Measurements from ENCODE around the gene SERTM1. TPM values are rescaled to one million over a fixed set of nuclear protein-coding genes. Genes with fewer than 3 reads are reported as not detected.

SERTM1 gene
- total RNA-seq, 1 experiment from 2014 or later: 0.45 TPM

DNA sequence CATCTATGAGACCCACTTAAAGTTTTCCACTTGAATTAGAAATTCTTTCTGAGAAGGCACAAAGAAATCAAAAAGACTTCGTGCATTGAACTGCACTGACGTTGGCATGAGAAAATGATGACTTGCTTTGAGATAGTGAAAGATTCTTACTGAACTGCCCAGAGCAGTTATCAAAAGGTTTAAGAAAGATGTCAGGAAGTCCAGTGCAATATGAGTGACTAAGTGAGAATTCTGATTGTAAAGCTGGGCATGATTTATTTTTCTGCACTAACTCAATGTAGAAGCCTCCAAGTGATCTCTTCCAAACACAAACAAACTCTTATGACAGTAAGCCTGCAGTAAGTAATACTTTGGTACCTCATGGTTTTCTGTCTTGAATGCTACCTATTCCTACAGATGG, 52.1 kb downstream of the SERTM1 start:
- no peaks in the 10 kb centered on the region for H3K27me3 ChIP-seq (ENCODE audit: control insufficient read depth, insufficient read depth, low read length)
- DNase-seq: no peak
- H3K36me3 ChIP-seq (replicated peaks; ENCODE audit: control insufficient read depth, insufficient read depth, low read length): no peaks in the 10 kb centered on the region
- H3K4me3 ChIP-seq (ENCODE audit: insufficient read depth, low read depth, low read length): no peak overlapping the region

DNA sequence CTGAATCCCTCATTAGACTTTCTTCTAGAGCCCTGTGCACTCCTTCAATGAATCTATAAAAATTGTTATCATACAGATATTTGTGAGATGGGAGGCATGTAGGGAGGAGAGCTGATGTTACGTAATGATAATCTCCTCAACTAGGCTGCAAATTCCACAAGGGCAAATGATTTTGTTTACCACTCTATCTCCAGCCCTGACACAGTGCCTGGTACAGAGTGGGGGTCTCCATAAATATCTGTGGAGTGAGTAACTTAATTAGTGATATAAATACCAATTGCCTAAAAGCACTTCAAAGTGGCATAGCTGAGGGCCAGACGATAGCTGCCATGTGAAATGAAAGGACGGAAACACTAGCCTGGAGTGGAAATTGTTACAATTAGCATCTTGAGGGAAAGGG, 54.2 kb downstream of the SERTM1 start:
- no peak for DNase-seq
- Histone ChIP-seq H3K27me3 (ENCODE audit: control insufficient read depth, insufficient read depth, low read length) (no peaks in the 10 kb centered on the region), H3K4me3 (ENCODE audit: insufficient read depth, low read depth, low read length) (no peak overlapping the region), H3K36me3 (replicated peaks; ENCODE audit: control insufficient read depth, insufficient read depth, low read length) (no peaks in the 10 kb centered on the region)

DNA sequence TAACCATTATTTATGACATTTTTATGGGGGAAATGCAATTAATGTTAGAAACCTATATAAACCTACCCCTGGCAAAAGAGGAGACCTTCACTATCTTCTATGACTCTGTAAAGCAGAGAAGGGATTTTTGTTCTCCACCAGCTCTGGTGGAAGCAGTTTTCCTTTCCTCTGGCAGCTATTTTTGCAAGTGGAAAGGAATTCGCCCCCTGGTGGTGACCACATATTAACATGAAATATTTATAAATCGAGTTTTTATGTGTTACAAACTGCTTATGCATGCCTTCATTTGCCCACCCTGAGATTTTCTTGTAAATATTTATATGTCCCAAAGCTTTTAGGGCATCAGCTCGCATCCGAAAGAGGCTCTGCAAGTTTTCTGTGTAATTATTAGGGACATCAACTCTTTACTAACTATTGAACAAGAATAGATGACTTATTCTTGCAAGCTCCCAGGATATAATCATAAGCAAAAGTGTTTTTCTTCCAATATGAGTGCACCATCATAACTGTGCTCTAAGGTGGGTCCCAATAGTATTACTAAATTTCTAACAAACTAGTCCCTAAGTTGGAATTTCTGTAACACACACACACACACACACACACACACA, 62.4 kb downstream of the SERTM1 start:
- Histone ChIP-seq H3K27me3 (ENCODE audit: control insufficient read depth, insufficient read depth, low read length) (no peaks in the 10 kb centered on the region), H3K4me3 (ENCODE audit: insufficient read depth, low read depth, low read length) (no peak overlapping the region), H3K36me3 (replicated peaks; ENCODE audit: control insufficient read depth, insufficient read depth, low read length) (no peaks in the 10 kb centered on the region)
- DNase-seq: peak; percentile 38

DNA sequence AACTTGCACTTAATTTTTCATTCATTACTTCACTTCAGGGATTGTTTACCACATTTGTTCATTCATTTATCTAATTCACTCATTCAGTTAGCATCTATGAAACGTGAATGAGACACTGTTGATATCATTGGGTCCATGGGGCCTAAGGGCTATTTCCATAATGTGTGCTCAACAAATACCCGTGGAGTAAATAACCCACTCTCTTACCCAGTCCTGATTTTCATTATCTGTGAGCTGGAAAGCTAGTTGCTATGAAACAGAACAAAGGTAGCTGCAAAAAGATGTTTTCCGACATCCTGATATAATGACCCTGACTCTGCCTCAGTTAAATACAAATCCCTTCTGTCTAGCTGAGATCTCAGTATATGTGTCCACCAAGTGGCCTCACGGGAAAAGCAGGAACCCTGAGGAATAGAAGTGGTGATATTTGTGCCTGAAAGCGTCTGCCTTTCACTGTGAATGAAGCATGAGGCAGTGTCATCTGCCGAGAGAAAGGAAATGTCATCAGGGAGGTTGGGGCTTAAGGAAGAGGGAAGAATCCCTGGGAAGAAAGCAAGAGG, 63.8 kb downstream of the SERTM1 start:
- no peak overlapping the region for H3K4me3 ChIP-seq (ENCODE audit: insufficient read depth, low read depth, low read length)
- H3K36me3 ChIP-seq (replicated peaks; ENCODE audit: control insufficient read depth, insufficient read depth, low read length): no peaks in the 10 kb centered on the region
- no peaks in the 10 kb centered on the region for H3K27me3 ChIP-seq (ENCODE audit: control insufficient read depth, insufficient read depth, low read length)
- no peak for DNase-seq

DNA sequence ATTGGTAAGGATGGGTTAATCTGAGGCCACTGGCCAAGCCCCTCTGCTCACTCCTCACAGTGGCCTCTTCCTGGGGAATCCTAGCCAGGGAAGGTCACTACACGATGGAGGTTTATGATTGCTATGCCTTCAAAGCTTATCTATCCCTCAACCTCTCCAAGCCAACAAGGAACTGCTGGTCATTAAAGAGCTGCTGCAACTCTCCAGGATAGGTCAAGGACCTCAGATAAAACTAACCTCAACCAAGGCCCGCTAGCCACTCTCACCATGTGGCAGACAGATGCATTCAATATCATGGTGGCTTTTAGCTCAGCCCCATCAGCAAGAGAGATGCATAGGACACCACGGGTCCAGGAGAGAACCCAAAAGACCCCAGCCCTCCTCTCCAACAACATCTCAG, 71.6 kb downstream of the SERTM1 start:
- Histone ChIP-seq H3K4me3 (ENCODE audit: insufficient read depth, low read depth, low read length) (no peak overlapping the region), H3K27me3 (ENCODE audit: control insufficient read depth, insufficient read depth, low read length) (no peaks in the 10 kb centered on the region), H3K36me3 (replicated peaks; ENCODE audit: control insufficient read depth, insufficient read depth, low read length) (no peaks in the 10 kb centered on the region)
- DNase-seq: no peak

DNA sequence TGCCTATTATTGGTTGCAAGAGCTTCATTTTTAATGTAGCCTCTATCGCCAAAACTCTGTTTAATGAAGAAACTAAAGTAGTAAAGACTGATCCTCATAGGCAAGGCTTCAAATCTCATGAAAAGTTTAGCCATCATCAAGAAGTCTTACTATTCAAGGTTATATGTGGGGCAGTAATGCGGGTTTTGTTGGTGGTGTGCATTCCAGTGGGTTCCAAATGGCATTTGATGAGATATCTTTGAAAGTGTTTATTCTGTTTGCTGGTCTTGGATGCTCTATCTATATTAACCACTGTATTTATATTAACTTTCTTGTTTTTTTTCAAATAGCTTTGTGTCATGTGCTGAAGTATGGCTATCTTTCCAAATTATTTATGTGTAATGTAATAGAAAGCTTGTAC, 72.2 kb downstream of the SERTM1 start:
- no peaks in the 10 kb centered on the region for H3K36me3 ChIP-seq (replicated peaks; ENCODE audit: control insufficient read depth, insufficient read depth, low read length)
- no peak for DNase-seq

More for the DNA sequence above, 72.2 kb downstream of the SERTM1 start:
- Histone ChIP-seq H3K4me3 (ENCODE audit: insufficient read depth, low read depth, low read length) (no peak overlapping the region), H3K27me3 (ENCODE audit: control insufficient read depth, insufficient read depth, low read length) (no peaks in the 10 kb centered on the region)

Other genes starting within 250 kb of the SERTM1 start
- 0.97 and 3.4 TPM in 2 replicates for gene CCNA1, start 241.5 kb upstream of the SERTM1 start, total RNA-seq (2014; rRNA removed; shearing (Covaris generic))
- 1.5 and 3.7 TPM in 2 replicates for gene RFXAP, start 145.2 kb downstream of the SERTM1 start, total RNA-seq (2014; rRNA removed; shearing (Covaris generic))
- gene SMAD9, start 246.2 kb downstream of the SERTM1 start, total RNA-seq (2014; rRNA removed; shearing (Covaris generic)): 0.59 and 0.81 TPM in 2 replicates

Measured in H7 (cell line).